ENCODE data around the gene MASP1. TPM values are rescaled to one million over a fixed set of nuclear protein-coding genes. Genes with fewer than 3 reads are reported as not detected.
A peak's percentile ranks its signal among the peaks of the same experiment; 100 is the strongest.

The MASP1 gene
- total RNA-seq, result 1 to 10 TPM; 1.9 to 2.6 TPM

- H3K27ac ChIP-seq, result no peak within 1 kb of the TSS
- H3K4me1 ChIP-seq (ENCODE audit: control insufficient read depth in 1 of 2, low read depth in 2 of 2), result peaks cover 0 to 42% of the 10 kb centered on the region in 2 donors
- H3K9me3 ChIP-seq, result no peaks in the 10 kb centered on the region
- H3K4me3 ChIP-seq, result peak within 1 kb of the TSS; percentile 48
- H3K27me3 ChIP-seq (replicated peaks; ENCODE audit: insufficient read depth), result no peaks in the 10 kb centered on the region
- H3K36me3 ChIP-seq, result no peaks in the 10 kb centered on the region
- ATAC-seq (ENCODE audit: insufficient number of reproducible peaks, low FRiP score, low read depth) (no peak), DNase-seq (ENCODE audit: low spot score) (no peak)
- no peak for TF ChIP-seq CTCF (IDR thresholded peaks at IDR 0.05)
These were observed at the start of gene MASP1 for GRCh38 chr3:187291512-187292132. Gene MASP1 (minus strand): TSS chr3:187291737. CDS start chr3:187291632, 105 bp downstream.

- no peak for ATAC-seq (ENCODE audit: insufficient number of reproducible peaks, low FRiP score, low read depth)
- TF ChIP-seq CTCF (IDR thresholded peaks at IDR 0.05), result no peak
- Histone ChIP-seq H3K27me3 (replicated peaks; ENCODE audit: insufficient read depth) (no peaks in the 10 kb centered on the region), H3K27ac (no peak overlapping the region), H3K4me1 (ENCODE audit: control insufficient read depth in 1 of 2, low read depth in 2 of 2) (no peaks in the 10 kb centered on the region), H3K36me3 (no peaks in the 10 kb centered on the region), H3K9me3 (no peaks in the 10 kb centered on the region), H3K4me3 (no peak overlapping the region)
- DNase-seq (ENCODE audit: low spot score), result no peak
These were observed 49.0 kb upstream of the MASP1 start for GRCh38 chr3:187340578-187340977.

- no peaks in the 10 kb centered on the region for H3K9me3 ChIP-seq
- H3K27me3 ChIP-seq (replicated peaks; ENCODE audit: insufficient read depth), result no peaks in the 10 kb centered on the region
- no peaks in the 10 kb centered on the region for H3K4me1 ChIP-seq (ENCODE audit: control insufficient read depth in 1 of 2, low read depth in 2 of 2)
- no peak for TF ChIP-seq CTCF (IDR thresholded peaks at IDR 0.05)
- no peak overlapping the region for H3K4me3 ChIP-seq
- DNase-seq (ENCODE audit: low spot score) (no peak), ATAC-seq (ENCODE audit: insufficient number of reproducible peaks, low FRiP score, low read depth) (no peak)
- no peak overlapping the region for H3K27ac ChIP-seq
- H3K36me3 ChIP-seq, result no peaks in the 10 kb centered on the region
These were observed 44.8 kb upstream of the MASP1 start for GRCh38 chr3:187336322-187336721.

GRCh38 chr3:187334904-187335303 is 43.4 kb upstream of the MASP1 start:
- Histone ChIP-seq H3K9me3 (no peaks in the 10 kb centered on the region), H3K4me3 (no peak overlapping the region), H3K36me3 (no peaks in the 10 kb centered on the region), H3K4me1 (ENCODE audit: control insufficient read depth in 1 of 2, low read depth in 2 of 2) (no peaks in the 10 kb centered on the region), H3K27me3 (replicated peaks; ENCODE audit: insufficient read depth) (no peaks in the 10 kb centered on the region), H3K27ac (no peak overlapping the region)
- DNase-seq (ENCODE audit: low spot score) (no peak), ATAC-seq (ENCODE audit: insufficient number of reproducible peaks, low FRiP score, low read depth) (no peak)
- no peak for TF ChIP-seq CTCF (IDR thresholded peaks at IDR 0.05)

- DNase-seq (ENCODE audit: low spot score), result no peak
- Histone ChIP-seq H3K27me3 (replicated peaks; ENCODE audit: insufficient read depth) (no peaks in the 10 kb centered on the region), H3K9me3 (no peaks in the 10 kb centered on the region), H3K4me1 (ENCODE audit: control insufficient read depth in 1 of 2, low read depth in 2 of 2) (no peaks in the 10 kb centered on the region), H3K4me3 (no peak overlapping the region), H3K27ac (no peak overlapping the region), H3K36me3 (no peaks in the 10 kb centered on the region)
- TF ChIP-seq CTCF (IDR thresholded peaks at IDR 0.05), result no peak
- ATAC-seq (ENCODE audit: insufficient number of reproducible peaks, low FRiP score, low read depth), result no peak
These were observed 37.2 kb upstream of the MASP1 start for GRCh38 chr3:187328691-187329090.

Measured in thoracic aorta (tissue), 2 donors.